Measurements from ENCODE around the gene CLDN16. TPM values are rescaled to one million over a fixed set of nuclear protein-coding genes. Genes with fewer than 3 reads are reported as not detected.

Gene CLDN16
- polyA plus RNA-seq, 1 donor (not counting 4 experiments of a cell fraction or from before 2014, with no cell fraction given): 0.88 TPM

DNA sequence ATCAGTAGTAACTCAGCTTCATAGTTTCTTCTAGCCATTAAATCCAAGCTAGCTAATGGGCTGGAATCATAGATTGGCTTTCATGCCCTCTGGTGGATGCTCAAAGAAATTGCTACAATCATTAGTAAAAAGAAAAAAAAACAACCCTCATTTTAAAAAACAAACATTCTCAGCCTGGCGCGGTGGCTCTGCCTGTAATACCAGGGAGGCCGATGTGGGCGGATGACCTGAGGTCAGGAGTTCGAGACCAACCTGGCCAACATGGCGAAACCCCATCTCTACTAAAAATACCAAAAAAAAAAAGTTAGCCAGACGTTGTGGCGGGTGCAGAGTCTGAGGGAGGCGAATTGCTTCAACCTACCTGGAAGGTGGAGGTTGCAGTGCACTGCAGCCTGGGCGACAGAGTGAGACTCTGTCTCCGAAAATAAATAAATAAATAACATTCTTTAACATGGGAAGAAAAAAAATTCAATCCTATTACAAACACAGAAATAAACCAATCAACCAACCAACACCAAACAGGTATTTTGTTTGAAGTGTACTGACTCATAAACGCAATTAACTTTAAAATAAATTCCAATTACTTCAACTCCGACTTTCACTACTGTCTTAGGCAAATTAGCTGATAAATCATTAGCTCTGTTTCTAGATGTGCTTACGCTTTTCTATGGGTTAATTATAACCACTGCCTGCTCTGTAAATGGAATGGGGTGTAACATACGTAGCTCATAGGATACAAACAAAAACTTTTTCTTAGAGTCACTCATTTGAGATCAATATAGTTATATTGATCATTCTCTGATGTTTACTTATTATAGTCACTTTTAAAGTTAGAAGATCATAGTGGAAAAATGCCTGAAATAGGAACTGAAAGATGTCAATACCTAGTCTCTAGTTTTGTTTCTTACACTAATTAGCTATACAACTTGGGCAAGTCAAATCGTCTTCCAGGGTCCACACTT lies 36.8 kb downstream of the CLDN16 start:
- Histone ChIP-seq H2AFZ (ENCODE audit: control insufficient read depth, low read length) (peak overlapping the region; percentile 39), H3K36me3 (ENCODE audit: control insufficient read depth in 2 of 2, extremely low read depth in 1 of 2, insufficient read depth in 2 of 2, low read length in 2 of 2) (no peaks in the 10 kb centered on the region), H3K4me2 (ENCODE audit: control insufficient read depth, extremely low read depth, insufficient read depth, low read depth, low read length) (peak overlapping the region; percentile 19), H3K27me3 (ENCODE audit: control insufficient read depth, extremely low read depth, insufficient read depth, low read length) (no peaks in the 10 kb centered on the region), H3K9me3 (ENCODE audit: control insufficient read depth, low read depth, low read length) (no peaks in the 10 kb centered on the region), H3K4me3 (ENCODE audit: control insufficient read depth in 2 of 3, extremely low read depth in 1 of 3, insufficient read depth in 2 of 3, low read depth in 1 of 3, low read length in 3 of 3) (no peak overlapping the region), H3K9ac (ENCODE audit: control insufficient read depth, extremely low read depth, insufficient read depth, low read length) (no peak overlapping the region), H3K79me2 (ENCODE audit: control insufficient read depth, insufficient read depth, low read length) (no peaks in the 10 kb centered on the region), H3K27ac (ENCODE audit: control insufficient read depth, insufficient read depth, low read length) (peak overlapping the region; percentile 13), H3K9me1 (ENCODE audit: control insufficient read depth, extremely low read depth, insufficient read depth, low read length) (no peaks in the 10 kb centered on the region), H3K4me1 (ENCODE audit: control insufficient read depth, extremely low read depth, insufficient read depth, low read length) (no peaks in the 10 kb centered on the region), H4K20me1 (ENCODE audit: control insufficient read depth, extremely low read depth, insufficient read depth, low read length) (no peaks in the 10 kb centered on the region)
- peak; percentile 26 for DNase-seq (ENCODE audit: low read depth, low spot score)
- peak; percentile 77 for FAIRE-seq
- TF ChIP-seq, protein P1, sequence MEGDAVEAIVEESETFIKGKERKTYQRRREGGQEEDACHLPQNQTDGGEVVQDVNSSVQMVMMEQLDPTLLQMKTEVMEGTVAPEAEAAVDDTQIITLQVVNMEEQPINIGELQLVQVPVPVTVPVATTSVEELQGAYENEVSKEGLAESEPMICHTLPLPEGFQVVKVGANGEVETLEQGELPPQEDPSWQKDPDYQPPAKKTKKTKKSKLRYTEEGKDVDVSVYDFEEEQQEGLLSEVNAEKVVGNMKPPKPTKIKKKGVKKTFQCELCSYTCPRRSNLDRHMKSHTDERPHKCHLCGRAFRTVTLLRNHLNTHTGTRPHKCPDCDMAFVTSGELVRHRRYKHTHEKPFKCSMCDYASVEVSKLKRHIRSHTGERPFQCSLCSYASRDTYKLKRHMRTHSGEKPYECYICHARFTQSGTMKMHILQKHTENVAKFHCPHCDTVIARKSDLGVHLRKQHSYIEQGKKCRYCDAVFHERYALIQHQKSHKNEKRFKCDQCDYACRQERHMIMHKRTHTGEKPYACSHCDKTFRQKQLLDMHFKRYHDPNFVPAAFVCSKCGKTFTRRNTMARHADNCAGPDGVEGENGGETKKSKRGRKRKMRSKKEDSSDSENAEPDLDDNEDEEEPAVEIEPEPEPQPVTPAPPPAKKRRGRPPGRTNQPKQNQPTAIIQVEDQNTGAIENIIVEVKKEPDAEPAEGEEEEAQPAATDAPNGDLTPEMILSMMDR (optimal IDR thresholded peaks at IDR 0.05 in 1 of 3, IDR thresholded peaks at IDR 0.05 in 1 of 3, conservative IDR thresholded peaks at IDR 0.05 in 1 of 3; ENCODE audit: extremely low read depth in 1 of 3, insufficient read depth in 2 of 3, low read length in 3 of 3): peak; percentile 3 to 59 (median 54)
- no peak for TF ChIP-seq EZH2 (IDR thresholded peaks at IDR 0.05; ENCODE audit: low read length)
- dilution Hi-C loops (cut with MboI; ENCODE audit: extremely low pct_ligation_motif_present, low sequenced_read_pairs): no loop called here

DNA sequence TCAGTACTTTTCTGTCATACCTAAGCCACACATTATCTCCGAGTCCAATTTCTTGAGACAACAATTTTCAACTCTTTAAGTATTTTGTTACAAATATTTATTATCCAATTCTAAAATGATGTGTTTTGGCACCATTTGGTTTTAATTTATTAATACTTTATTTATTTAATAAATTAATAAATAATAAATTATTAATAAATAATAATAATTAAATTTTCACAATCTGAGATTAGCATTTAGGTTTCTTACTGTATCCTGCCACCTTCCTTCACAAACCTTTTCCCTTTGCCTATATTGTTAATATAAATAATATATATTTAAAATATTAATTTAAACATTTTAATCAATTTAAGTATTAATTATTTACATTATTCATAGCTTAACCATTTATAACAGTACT lies 37.9 kb downstream of the CLDN16 start:
- no peaks in the 10 kb centered on the region for H3K79me2 ChIP-seq (ENCODE audit: control insufficient read depth, insufficient read depth, low read length)
- no peak for FAIRE-seq
- TF ChIP-seq EZH2 (IDR thresholded peaks at IDR 0.05; ENCODE audit: low read length): no peak
- TF ChIP-seq, protein P1 (optimal IDR thresholded peaks at IDR 0.05 in 1 of 3, IDR thresholded peaks at IDR 0.05 in 1 of 3, conservative IDR thresholded peaks at IDR 0.05 in 1 of 3; ENCODE audit: extremely low read depth in 1 of 3, insufficient read depth in 2 of 3, low read length in 3 of 3): no peak

More for the DNA sequence above, 37.9 kb downstream of the CLDN16 start:
- H3K4me3 ChIP-seq (ENCODE audit: control insufficient read depth in 2 of 3, extremely low read depth in 1 of 3, insufficient read depth in 2 of 3, low read depth in 1 of 3, low read length in 3 of 3): no peak overlapping the region
- no peaks in the 10 kb centered on the region for H4K20me1 ChIP-seq (ENCODE audit: control insufficient read depth, extremely low read depth, insufficient read depth, low read length)
- no peaks in the 10 kb centered on the region for H3K36me3 ChIP-seq (ENCODE audit: control insufficient read depth in 2 of 2, extremely low read depth in 1 of 2, insufficient read depth in 2 of 2, low read length in 2 of 2)
- H3K9ac ChIP-seq (ENCODE audit: control insufficient read depth, extremely low read depth, insufficient read depth, low read length): no peak overlapping the region
- H3K4me2 ChIP-seq (ENCODE audit: control insufficient read depth, extremely low read depth, insufficient read depth, low read depth, low read length): no peak overlapping the region
- H3K9me1 ChIP-seq (ENCODE audit: control insufficient read depth, extremely low read depth, insufficient read depth, low read length): no peaks in the 10 kb centered on the region
- dilution Hi-C loops (cut with MboI; ENCODE audit: extremely low pct_ligation_motif_present, low sequenced_read_pairs): no loop called here
- H3K27ac ChIP-seq (ENCODE audit: control insufficient read depth, insufficient read depth, low read length): no peak overlapping the region
- H3K27me3 ChIP-seq (ENCODE audit: control insufficient read depth, extremely low read depth, insufficient read depth, low read length): no peaks in the 10 kb centered on the region
- no peak for DNase-seq (ENCODE audit: low read depth, low spot score)
- H3K9me3 ChIP-seq (ENCODE audit: control insufficient read depth, low read depth, low read length): no peaks in the 10 kb centered on the region
- H3K4me1 ChIP-seq (ENCODE audit: control insufficient read depth, extremely low read depth, insufficient read depth, low read length): peaks cover 2% of the 10 kb centered on the region
- no peak overlapping the region for H2AFZ ChIP-seq (ENCODE audit: control insufficient read depth, low read length)
